Embryonic facial prominence (tissue), 1 donor: ENCODE measurements around the gene RHOJ.
"Not testable (repeated sequence)": the region's sequence is repeated elsewhere in the genome, so short reads cannot be mapped to it uniquely, and the experiment has no call there.

Source experiments
- DNase-seq: peaks from one replicate; pipeline ENCODE4 v3.0.0-alpha.2; 2016; ENCODE audit errors: extremely low spot score

Gene RHOJ

DNA sequence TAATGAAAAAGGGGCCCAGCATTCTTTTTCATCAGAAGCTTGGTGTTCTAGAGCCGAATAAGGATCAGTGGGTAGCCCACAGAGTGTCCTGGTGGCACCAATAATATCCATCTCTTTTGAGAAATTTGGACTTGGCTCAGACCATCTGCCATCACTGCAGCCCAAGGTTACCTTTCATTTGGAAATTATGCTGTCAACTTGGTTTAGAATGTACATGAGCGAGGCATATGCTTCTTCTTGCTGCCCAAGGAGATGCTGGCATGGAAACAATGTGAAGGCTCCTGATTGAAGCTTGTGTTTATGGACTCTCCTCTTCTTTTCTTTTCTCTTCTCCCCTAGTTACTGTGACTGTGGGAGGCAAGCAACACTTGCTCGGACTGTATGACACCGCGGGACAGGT is 64.5 kb downstream of the RHOJ start:
- no peak for DNase-seq

DNA sequence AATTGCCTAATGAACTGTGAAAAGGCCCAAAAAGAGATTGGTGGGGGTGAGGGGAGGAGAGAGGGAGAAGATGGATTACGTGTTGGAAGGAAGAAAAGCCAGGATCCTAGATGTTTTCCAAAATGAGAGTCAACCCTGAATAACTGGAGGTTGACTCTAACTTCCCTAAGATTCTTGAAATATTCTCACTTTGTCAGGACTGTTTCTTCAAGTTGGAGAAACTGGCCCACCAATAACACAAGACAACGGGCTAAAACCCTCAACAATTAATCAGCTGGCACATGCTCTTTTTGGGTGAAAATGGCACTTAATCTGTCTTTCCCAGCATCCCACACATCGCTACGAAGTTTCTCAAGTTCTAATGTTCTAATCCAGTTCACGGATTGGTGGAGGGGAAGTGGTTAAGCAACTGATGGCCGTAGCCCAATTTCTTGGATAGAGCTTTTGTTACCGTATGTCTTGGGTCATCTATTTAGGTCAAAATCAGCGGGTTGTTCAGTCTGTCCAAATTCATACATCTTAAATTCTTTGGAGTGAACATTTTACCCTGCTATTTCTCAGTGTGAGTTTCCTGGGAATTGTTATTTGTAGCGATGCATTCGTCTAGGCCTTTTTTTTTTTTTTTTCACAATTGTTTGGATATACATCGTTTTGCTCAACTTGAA is 65.5 kb downstream of the RHOJ start:
- no peak for DNase-seq

DNA sequence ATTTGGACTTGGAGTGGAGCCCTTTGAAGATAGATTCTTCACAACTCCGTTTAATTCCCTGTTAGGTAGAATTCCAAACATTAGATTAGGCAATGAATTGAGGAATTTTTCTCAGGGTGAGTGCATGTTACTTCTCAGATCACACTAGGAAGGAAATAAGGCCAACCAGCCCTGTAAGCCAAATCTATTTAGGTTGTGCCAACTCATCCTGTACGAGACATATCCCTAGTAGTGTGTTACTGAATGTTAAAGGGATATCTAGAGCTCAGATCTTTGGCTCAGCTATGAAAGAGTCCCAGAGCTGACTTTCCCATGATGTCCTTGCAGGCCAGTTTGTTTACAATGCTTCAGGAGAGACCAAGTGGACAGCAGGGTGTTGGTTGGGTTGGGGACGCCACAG is 68.9 kb downstream of the RHOJ start:
- no peak for DNase-seq

DNA sequence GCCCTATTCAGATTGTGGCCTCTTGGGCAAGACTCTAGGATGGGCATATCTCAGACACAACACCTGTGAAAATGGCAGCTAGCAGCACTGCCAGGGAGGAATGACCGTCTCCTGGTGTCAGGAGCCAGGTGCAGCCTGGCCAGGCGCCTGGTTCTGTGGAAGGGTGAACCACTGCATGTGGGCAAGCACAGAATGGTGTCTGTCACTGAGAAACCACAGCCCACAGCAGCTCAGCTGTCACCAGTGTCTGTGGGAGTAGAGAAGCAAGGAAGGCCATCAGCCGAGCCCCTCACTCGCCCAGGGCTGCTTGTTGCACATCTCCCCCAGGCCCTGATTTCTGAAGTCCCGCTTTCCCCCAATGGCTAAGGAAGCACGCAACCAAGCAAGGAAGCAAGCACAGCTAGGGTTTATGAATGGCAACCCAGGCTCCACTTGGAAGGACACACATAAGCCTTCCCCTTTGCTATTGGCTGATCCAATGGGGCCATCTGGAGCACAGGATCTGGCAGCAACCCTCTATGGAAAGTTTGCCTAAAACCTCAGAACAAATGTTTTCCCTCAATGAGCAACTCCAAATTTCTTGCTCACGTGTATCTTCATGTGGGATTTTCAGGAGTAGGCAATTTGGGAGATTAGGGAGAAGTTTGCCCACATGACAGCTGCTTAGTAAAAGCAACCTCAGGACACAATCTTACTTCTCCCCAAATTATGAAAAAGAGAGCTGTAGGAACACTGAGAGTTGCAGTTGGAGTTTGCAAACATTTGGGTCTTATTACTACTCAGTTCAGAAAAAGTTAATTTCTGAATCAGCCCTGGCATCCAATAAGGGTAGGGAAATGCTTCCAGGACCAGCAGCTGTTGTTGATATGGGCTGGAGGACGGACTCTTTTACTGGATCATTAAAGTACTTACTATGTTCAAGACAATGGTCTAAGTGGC is 69.7 kb downstream of the RHOJ start:
- no peak for DNase-seq

DNA sequence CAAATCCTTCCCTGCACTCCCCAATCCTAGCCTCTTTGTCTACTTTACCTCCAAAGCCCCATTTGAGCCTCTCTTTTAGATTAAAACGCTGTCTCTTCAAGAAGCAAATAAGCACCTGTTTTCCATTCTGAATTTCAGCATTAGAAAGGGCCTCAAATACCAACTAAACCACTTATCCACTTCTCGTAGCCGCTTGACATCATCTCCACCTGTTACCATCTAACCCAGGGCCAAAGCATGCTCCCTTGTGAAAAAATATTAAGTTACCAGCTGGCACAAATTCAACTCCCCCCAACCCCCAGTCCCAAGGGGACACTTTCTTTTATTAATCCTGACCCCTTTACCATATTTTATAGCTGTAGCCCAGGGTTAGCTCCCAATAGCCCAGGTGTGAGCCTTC is 71.4 kb downstream of the RHOJ start:
- DNase-seq, result no peak

DNA sequence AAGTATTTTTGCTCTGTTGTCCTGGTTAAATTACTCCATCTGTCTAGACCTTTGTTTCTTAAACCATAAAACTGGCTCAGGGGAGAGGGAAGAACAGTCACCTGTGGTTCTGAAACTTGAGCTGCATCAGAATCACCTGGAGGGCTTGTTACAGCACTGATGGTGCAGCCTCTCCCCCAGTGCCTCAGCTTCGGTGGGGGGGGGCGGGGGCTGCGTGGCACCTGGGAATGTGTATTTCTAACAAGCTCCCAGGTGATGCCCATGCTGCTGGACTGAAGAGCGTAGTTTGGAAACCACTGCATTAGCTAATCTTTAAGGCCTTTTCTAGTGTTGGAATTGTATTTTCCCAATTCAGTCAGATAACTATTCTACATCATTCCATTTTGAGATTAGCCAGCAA is 71.8 kb downstream of the RHOJ start:
- no peak for DNase-seq

DNA sequence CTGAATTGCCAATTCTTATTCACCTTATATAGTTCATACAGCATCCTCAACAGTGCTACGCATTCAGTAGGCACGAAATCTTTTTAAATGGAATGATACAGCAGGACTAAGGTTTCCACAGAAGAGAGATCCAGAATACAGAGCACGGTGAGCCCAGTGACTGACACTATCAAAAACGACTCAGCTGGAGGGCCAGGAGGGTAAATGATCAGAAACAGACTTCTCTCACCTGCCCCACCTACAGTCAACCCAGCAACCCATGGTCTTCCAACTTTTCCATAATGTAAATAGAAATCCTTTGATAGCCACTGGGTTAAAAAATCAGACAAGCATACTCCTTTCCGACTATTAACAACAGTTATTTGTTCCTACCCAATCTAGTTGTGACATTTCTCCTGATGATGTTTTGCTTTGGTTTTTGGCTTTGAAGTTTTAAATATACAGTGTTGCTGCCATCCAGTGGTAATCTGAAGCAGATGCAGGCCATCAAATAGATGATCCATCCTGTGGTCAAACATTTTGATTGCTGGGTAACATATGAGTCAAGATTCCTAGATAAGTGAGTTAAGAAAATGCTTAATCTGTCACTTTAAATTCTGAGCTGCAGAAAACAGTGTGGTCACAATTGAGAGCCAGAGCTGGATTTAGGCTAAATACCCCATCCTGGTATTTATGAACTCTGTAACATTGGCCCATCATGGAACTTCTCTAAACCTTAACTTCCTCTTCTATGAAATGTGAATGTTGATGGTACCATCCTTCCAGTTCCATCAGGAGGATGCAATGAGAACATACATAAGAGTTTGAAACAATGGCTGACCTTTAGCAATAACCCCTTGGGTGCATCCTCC is 72.5 kb downstream of the RHOJ start:
- DNase-seq, result peak; percentile 39

DNA sequence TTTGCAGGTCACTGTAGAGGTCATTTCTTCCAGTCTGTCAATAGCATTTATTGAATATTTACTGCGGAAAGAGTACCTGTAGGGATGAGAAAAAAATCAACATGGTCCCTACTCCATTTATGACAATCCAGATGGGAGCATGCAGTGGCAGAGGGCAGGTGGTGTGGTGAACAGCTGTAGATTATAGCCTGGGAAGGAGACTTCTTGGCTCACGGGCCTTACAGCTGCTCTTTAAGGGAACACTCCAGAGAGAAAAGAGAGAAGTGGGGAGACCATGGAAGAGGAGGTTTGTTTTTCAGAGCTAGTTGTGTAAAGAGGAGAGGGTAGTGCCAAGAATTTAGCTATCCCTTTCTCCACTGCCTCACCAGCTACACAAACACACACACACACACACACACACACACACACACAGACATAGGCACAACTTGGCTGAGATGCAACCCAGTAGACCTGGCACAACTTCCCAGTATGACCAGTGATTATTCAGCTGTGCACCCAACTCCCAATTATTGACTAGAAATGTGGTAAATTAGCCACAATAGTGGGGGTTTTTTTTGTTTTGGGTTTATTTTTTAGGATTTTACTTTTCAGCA is 73.4 kb downstream of the RHOJ start:
- DNase-seq, result no peak

DNA sequence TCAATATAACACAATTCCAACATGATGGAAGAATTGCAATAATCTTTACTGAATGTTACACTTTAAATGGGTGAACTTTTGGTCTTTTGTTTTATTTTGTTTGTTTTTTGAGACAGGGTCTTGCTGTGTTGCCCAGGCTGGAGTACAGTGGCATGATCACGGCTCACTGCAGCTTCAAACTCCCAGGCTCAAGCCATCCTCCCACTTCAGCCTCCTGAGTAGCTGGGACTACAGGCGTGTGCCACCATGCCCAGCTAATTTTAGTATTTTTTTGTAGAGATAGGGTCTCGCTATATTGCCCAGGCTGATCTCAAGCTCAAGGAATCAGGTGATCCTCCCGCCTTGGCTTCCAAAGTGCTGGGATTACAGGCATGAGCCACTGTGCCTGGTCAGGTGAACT is 75.7 kb downstream of the RHOJ start:
- DNase-seq, result not testable (repeated sequence)

DNA sequence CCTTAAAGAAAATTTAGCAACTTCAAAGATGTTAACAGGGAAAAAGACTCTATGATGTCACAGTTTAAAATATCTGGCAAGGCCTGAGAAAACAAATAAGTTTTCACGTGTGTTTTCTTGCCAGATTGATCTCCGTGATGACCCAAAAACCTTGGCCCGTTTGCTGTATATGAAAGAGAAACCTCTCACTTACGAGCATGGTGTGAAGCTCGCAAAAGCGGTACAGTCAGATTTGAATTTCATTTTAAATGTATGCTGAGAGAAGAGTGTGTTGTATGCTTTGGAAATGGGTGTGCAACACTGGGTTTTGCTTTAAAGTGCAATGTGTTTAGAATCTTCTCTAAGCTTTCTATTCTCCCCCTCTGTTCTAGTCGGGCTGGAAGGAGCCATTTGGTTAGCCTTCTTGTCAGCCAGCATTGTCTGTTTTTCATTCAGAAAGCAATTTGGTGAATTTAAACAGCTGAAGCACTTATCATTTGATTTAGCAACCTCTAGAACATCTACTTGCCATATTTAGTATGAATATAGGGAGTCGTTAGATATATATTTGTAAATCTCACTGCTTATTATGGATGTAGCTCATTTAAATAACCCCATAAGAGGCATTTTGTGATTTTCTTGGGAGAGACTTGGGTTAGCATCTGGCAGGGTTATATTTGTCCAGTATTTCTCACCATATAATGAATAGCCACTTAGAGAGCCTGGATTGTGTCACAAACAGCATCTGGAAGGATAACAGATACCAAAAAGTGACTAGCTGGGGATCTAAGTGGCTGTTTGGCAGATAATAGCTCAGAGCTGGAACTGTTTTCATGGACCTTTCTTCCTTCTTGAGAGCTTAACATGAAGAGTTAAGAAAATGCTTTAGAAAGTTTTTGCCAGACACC is 79.0 kb downstream of the RHOJ start:
- DNase-seq, result no peak

DNA sequence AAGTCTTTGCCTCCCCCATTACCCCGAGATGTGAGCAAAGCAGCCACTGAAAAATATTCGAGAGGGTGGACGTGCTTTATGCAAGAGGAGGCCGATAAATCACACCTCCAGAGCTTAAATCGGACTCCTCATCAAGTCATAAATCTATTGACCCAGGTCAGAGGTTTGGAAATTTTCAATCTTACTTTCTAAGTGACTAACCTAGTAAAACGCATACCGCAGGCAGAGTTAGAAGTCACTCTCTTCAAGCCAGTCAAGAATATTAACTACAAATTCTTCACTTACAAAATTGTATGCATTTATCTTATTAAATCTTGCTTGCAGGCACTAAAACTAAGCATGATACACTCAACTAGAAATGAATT is 79.6 kb downstream of the RHOJ start:
- no peak for DNase-seq

DNA sequence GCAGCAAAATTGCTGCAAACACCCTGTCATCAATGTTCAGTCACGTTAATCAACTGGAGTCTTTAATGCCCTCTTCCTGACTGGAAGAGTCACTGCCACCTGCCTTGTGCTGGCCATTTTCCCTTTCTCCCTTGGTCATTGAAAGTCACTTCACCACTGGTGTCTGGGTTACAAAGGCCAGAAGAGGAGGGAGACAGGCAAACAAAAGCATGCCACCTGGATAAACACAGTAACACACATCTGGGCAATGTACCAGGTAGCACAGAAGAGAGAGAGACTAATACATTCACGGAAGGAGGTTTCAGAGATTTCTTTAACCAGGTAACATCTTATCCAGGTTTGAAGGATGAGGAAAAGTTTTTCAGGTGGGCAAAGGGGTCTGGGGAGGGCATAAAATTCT is 81.8 kb downstream of the RHOJ start:
- DNase-seq, result no peak

DNA sequence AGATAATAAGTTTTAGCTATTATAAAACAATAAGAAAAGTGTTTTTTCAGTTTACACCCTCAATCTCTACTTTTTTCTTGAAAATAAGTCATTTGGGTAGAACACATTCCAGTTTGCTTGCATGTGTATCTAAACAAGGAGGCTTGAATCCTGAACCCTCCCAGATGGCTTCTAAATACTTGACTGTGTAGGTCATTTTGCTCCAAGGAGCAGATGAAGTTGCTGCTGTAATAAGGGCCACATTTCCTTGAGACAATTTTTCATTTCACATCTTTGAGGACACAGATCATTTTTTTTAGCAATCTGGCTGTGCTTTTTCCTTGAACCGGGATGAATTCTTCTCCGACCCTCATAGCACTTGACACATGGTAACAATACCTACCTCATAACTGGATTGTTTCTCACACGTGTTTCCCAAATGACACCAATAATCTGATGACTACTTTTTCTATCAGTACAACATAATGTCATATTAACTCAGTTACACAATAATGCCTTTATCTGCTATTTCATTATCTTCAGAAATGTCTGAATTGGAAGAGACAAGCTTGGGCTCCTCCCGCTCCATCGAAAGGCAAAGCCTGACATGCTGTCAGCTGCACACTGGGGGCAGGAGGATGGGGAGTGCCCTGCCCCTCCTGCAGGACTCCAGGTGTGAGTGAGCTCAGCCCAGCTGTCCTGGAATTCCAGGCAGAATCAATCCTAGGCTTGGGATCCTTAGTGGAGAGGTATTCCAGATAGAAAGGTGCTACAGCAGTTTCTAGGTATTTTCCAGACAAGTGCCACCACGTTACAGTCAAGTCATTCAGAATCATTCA is 83.6 kb downstream of the RHOJ start:
- DNase-seq, result no peak

DNA sequence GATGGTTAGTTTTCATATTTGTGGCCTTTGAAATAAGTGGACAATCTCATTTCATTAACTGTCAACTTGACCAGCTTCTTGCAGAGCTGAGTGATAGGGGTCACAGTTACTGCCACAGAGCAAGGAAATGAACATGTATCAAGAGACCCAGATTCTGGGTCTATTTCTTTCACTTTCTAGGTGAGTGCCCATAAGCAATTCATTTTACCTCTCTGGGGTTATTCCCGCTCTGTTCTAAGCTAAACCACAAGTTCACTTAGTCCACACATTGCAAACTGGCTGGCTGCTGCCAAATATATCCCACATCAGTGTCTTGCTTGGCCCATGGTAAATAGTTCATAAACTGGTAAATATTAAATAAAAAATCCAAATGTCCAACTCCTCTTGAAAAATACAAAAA is 84.6 kb downstream of the RHOJ start:
- DNase-seq, result no peak

DNA sequence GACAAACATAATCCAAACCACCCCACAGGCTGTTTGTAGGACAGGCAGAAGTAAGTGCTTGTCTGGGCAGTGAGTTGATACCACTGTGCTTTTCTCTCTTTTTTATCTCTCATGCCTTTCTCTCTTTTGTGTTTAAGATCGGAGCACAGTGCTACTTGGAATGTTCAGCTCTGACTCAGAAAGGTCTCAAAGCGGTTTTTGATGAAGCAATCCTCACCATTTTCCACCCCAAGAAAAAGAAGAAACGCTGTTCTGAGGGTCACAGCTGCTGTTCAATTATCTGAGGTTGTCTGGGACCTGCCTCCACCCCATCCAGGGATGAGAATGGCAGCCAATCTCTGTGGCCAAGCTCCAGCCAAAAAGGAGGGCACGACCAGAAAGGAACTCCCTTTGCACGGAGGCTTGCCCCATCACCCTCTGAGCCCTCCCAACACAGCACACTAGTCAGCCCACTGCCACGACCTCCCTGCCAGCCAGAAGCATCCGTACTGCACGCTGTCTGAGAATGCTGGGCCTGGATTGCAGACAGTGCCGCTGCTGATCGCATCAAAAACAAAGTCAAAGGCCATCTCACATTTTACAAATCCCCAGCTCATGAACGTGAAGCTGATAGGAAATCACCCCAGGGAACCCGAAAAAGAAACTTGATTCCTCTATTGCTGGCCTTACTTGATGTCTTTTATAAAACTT is 86.6 kb downstream of the RHOJ start:
- no peak for DNase-seq

DNA sequence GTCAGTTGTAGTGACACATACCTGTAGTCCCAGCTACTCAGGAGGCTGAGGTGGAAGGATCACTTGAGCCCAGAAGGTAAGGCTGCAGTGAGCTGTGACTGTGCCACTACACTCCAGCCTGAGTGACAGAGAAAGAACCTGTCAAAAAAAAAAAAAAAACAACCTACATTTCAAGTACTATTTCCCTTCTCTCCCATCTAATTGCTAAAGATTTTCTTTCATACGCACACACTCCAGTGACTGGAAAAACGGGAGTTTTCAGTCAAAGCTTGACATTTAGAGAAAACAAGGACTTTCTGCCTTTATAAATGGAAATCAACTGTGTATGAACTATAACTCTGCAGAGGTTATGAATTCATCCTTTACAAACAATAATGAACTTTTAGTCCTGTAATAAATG is 88.6 kb downstream of the RHOJ start:
- DNase-seq, result no peak

DNA sequence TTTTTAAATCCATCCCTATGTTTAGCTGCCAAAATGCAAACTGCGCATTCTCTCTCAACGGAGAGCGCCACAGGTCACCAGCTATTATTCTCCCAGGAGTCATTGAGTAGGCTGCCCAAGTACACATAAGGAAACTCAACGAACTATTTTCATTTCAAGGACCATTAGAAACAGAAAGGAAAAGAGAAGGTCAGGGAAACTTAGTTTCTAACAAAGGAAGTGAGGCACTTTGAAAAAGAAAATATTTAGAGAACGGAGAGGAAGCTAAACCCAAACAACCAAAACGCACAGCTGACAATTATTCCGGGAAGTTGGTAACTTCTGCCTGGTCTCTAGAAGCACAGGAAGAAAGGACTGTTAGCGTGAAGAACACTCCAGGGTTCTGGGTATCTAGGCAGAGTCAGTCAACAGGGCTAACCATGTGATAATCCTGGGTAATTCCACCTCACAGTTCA is 91.0 kb downstream of the RHOJ start:
- no peak for DNase-seq

DNA sequence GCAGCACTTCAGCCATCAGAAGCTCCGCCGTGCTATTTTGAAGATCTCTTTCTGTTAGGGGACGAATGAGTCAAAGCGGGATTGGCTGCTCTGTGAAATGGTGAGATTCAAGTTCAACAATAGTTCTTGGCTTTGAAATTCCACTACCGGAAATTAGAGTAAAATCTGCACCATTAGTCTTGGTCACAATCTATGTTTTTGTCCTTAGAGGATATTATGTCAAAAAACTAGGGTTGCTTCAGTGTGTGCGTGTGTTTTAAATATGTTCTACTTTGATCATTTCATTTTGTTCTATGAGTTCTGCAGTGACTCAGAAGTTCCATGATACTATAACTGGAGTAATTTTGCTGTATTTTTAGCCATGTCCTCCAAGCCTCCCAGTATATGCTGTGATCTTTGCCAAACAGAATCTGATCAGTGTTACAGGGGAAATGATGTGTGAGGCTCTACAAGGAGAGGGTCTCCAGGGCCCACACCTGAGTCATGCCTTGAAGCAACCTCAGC is 91.9 kb downstream of the RHOJ start:
- DNase-seq, result no peak

DNA sequence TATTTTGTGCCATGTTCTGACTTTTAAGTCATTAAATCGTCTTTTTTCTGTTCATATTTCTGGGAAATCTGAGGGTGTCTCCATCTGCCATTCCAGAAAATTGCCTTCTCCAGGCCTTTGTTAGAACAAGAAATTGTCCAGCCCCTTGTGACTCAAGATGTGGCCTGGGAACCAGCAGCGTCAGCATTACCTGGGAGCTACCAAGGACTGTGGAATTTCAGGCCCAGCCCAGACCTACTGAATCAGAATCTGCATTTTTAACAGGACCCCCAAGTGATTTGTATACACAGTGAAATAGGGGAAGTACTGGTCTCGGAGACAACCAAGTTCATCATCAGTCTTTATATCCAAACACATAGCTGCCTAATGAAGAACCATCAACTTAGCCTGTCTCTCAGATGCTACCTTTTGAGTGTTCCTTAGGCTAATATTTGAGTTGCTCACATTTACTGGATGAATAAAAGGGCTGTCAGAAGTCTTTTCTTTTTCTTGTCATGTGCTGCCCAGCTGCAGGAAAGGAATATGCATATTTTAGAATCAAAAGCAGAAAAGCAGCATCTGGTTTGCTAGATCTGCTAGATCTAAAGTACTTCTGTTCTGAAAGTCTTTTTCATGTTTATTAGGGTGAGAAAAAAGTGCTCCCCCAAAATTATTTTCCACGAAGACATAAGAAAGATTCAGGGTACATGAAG is 93.3 kb downstream of the RHOJ start:
- DNase-seq, result no peak
